Left lung (tissue), 10 donors: ENCODE data around the gene TBC1D8. TPM values are rescaled to one million over a fixed set of nuclear protein-coding genes. Genes with fewer than 3 reads are reported as not detected.

Source experiments
- ATAC-seq: fragments of 200-7000 bp; cut with Tn5 transposase; one replicate; pipeline ENCODE4 v1.9.1; 2020; ENCODE audit warnings: moderate library complexity
- DNase-seq, 4 donors: peaks; one replicate each; pipeline ENCODE4 v3.0.0-alpha.2; 2013 to 2020
- H3K27ac ChIP-seq, 2 donors: fragments of 200-600 bp; sonication (generic) in 1 of 2; one replicate each; pipeline versions ENCODE4 v1.5.0 to v1.8.0; 2020 to 2021
- H3K27me3 ChIP-seq, 2 donors: fragments of 200-600 bp; sonication (generic) in 1 of 2; one replicate each; pipeline versions ENCODE4 v1.5.0 to v1.8.0; 2020 to 2021
- H3K36me3 ChIP-seq, 2 donors: fragments of 200-600 bp; sonication (generic) in 1 of 2; one replicate each; pipeline versions ENCODE4 v1.5.0 to v1.8.0; 2020 to 2021
- H3K4me1 ChIP-seq, 2 donors: fragments of 200-600 bp; one replicate each; pipeline ENCODE4 v1.8.0; 2021
- H3K4me3 ChIP-seq, 2 donors: fragments of 200-600 bp; sonication (generic) in 1 of 2; one replicate each; pipeline versions ENCODE4 v1.5.0 to v1.8.0; 2020 to 2021; ENCODE audit warnings: mild to moderate bottlenecking in 1 of 2
- H3K9me3 ChIP-seq, 2 donors: fragments of 200-600 bp; sonication (generic) in 1 of 2; one replicate each; pipeline versions ENCODE4 v1.5.0 to v1.8.0; 2020 to 2021
- intact Hi-C, 2 donors: fragments of 100-400 bp; cut with DNase I; formaldehyde crosslinking; loops; one replicate each; pipeline versions ENCODE4 v1.11.2 to v1.14.2; 2022
- polyA plus RNA-seq, 6 donors: library from polyadenylated mRNA; unstranded; fragments of 120-200 nt; gene quantifications; one replicate each; pipeline ENCODE4 v1.2.1, GENCODE V29; 2013; ENCODE audit not compliant: insufficient read length in 6 of 6
- total RNA-seq, 2 donors: library from RNA; stranded (reverse); fragmentation: NEBNext Ultra II Directional; extraction: Animal tissue kit (Norgen Biotek cat#: 25700); gene quantifications; one replicate each; pipeline ENCODE4 v1.2.1, GENCODE V29; 2021
- TF ChIP-seq, protein P1 (sequence below), 2 donors: fragments of 200-600 bp; sonication (generic) in 1 of 2; IDR thresholded peaks; one replicate each; pipeline versions ENCODE4 v1.5.0 to v1.8.0; 2021; ENCODE audit warnings: antibody characterized with exemption in 2 of 2
- donor health status: DM: no; HTN: yes; CAD: no.
- donor health status: DM: no; HTN: no; CAD: no.

TBC1D8 gene
- total and polyA plus RNA-seq, 8 donors: 11.7 to 36.5 (median 32.1) TPM

DNA sequence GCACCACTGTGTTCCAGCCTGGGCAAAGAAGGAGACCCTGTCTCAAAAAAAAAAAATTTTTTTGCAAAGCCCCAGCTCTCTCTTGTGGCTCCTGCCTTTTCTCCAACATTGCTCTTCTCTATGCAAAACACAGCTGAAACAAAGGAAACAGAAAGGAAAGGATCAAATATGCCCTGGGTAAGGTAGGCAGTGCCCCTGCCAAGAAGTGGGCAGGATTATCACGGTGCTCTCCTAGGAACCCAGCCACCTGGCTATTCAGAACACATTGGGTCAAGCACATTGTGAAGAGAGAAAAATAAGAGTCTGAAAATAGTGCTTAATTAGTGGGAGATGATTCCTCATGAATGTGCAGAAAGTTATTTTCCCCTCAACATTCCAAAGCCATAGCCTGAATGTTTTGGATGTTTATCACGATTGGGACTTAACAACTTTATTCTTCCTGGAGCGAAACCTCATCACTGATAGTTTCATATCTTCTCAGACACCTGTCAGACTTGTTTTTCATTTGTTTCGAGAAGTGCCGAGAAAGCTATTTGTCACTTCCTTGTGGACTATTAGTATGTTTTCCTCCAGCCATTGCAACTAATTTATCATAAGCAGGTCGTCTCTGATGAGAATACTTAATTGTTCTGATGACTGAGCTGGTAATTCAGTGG, 191.8 kb downstream of the TBC1D8 start:
- Histone ChIP-seq H3K9me3 (no peaks in the 10 kb centered on the region), H3K36me3 (no peaks in the 10 kb centered on the region), H3K27ac (no peak overlapping the region), H3K27me3 (no peaks in the 10 kb centered on the region), H3K4me1 (peaks cover 0 to 9% of the 10 kb centered on the region in 2 donors), H3K4me3 (no peak overlapping the region)
- DNase-seq (no peak), ATAC-seq (no peak)
- intact Hi-C loops: no loop called here
- TF ChIP-seq, protein P1, sequence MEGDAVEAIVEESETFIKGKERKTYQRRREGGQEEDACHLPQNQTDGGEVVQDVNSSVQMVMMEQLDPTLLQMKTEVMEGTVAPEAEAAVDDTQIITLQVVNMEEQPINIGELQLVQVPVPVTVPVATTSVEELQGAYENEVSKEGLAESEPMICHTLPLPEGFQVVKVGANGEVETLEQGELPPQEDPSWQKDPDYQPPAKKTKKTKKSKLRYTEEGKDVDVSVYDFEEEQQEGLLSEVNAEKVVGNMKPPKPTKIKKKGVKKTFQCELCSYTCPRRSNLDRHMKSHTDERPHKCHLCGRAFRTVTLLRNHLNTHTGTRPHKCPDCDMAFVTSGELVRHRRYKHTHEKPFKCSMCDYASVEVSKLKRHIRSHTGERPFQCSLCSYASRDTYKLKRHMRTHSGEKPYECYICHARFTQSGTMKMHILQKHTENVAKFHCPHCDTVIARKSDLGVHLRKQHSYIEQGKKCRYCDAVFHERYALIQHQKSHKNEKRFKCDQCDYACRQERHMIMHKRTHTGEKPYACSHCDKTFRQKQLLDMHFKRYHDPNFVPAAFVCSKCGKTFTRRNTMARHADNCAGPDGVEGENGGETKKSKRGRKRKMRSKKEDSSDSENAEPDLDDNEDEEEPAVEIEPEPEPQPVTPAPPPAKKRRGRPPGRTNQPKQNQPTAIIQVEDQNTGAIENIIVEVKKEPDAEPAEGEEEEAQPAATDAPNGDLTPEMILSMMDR (IDR thresholded peaks at IDR 0.05): no peak

DNA sequence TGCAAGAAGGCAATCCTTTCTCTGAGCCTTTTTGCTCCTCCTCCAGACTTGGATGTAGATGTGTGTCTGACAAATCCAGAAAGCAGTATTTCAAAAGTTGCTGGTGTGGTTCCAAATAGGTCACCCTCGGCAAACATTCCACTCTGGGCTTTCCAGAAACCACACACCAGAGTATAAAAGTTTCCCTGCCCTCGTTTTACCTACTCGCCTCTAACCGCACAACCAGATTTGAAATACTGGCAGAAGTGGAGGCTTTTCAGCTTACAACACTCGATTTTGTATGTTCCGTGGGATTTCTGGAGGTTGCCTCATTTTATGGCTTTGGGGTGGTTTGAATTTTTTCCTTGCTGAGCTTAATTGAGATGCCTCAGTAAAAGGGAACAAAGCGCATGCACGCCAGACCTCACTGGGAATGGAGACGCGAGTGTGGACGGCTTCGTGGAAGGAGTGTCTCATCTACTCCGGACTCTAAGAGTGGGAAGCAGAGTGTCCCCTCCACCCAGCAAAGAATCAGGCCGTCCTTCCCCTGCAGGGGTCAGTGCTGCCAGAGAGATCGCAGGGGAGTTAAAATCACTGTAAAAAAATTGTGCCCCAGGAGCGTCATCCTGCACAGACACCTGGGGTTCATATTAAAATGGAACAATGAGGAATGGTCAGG, 193.1 kb downstream of the TBC1D8 start:
- Histone ChIP-seq H3K4me3 (no peak overlapping the region), H3K36me3 (no peaks in the 10 kb centered on the region), H3K9me3 (no peaks in the 10 kb centered on the region), H3K27ac (peak overlapping the region; percentile 23 to 44), H3K27me3 (no peaks in the 10 kb centered on the region), H3K4me1 (peaks cover 0 to 9% of the 10 kb centered on the region in 2 donors)
- intact Hi-C loops: no loop called here
- DNase-seq: peak in 2 of 4 donors; percentile 53 to 67
- peak; percentile 84 for ATAC-seq
- TF ChIP-seq, protein P1 (IDR thresholded peaks at IDR 0.05): no peak

Other genes starting within 250 kb of the TBC1D8 start
- gene RPL31, start 149.1 kb downstream of the TBC1D8 start, total RNA-seq: 1,000 to 10,000 TPM in 1 of 2 donors, 100 to 1,000 TPM in 1; 865 to 1,175 TPM
- gene RPL31, start 149.1 kb downstream of the TBC1D8 start, polyA plus RNA-seq: 1,000 to 10,000 TPM; 2,840 to 3,696 (median 3,314) TPM
- 10 to 100 TPM; 32.6 to 35.7 TPM for gene CNOT11, start 101.5 kb upstream of the TBC1D8 start, total RNA-seq
- 10 to 100 TPM; 44.4 to 53.3 (median 48.3) TPM for gene CNOT11, start 101.5 kb upstream of the TBC1D8 start, polyA plus RNA-seq
- 100 to 1,000 TPM in 1 of 2 donors, 10 to 100 TPM in 1; 52.9 to 111 TPM for gene RNF149, start 157.3 kb upstream of the TBC1D8 start, total RNA-seq
- gene RNF149, start 157.3 kb upstream of the TBC1D8 start, polyA plus RNA-seq: 10 to 100 TPM; 51.5 to 68.5 (median 66.5) TPM
- not detected for gene CREG2, start 236.1 kb upstream of the TBC1D8 start, total RNA-seq
- under 1 TPM; 0.24 to 0.98 (median 0.51) TPM for gene CREG2, start 236.1 kb upstream of the TBC1D8 start, polyA plus RNA-seq